CD14-positive monocyte (primary cell): ENCODE results near the gene TNFSF9. TPM values are rescaled to one million over a fixed set of nuclear protein-coding genes. Genes with fewer than 3 reads are reported as not detected.

Source experiments
- DNase-seq, 3 donors: peaks; one replicate each; pipeline ENCODE4 v3.0.0-alpha.2; 2011 to 2022
- H2AFZ ChIP-seq: 2 replicates; pipeline ENCODE4 v1.6.0; 2012; ENCODE audit warnings: mild to moderate bottlenecking, low read depth, low read length, inconsistent platforms; ENCODE audit not compliant: insufficient read depth, poor library complexity, severe bottlenecking
- H3K27ac ChIP-seq, 2 donors: 1 replicate in 1 of 2; 2 replicates in 1 of 2; pipeline ENCODE4 v1.5.1; 2012 to 2013; ENCODE audit warnings: low read length in 2 of 2, control low read depth in 1 of 2, inconsistent platforms in 1 of 2, low read depth in 1 of 2, mild to moderate bottlenecking in 1 of 2
- H3K27me3 ChIP-seq, 2 donors: one replicate each; pipeline versions ENCODE4 v1.6.0 to v1.6.1; 2011 to 2013; ENCODE audit warnings: low read length in 2 of 2; ENCODE audit not compliant: control insufficient read depth in 2 of 2, insufficient read depth in 2 of 2
- H3K36me3 ChIP-seq, 2 donors: replicated peaks in 1 of 2; 1 replicate in 1 of 2; 2 replicates in 1 of 2; pipeline versions ENCODE4 v1.5.1 to v1.6.1; 2012 to 2013; ENCODE audit warnings: low read length in 2 of 2, control low read depth in 1 of 2, inconsistent platforms in 1 of 2, mild to moderate bottlenecking in 1 of 2; ENCODE audit not compliant: insufficient read depth in 2 of 2, control insufficient read depth in 1 of 2
- H3K4me1 ChIP-seq, 2 donors: 1 replicate in 1 of 2; 2 replicates in 1 of 2; pipeline versions ENCODE4 v1.5.1 to v1.6.1; 2012 to 2013; ENCODE audit warnings: low read length in 2 of 2, control low read depth in 1 of 2, inconsistent platforms in 1 of 2, mild to moderate bottlenecking in 1 of 2, moderate library complexity in 1 of 2; ENCODE audit not compliant: insufficient read depth in 2 of 2, control insufficient read depth in 1 of 2
- H3K4me2 ChIP-seq: replicated peaks from 2 replicates; pipeline ENCODE3; 2012; ENCODE audit warnings: low read length, moderate library complexity, mild to moderate bottlenecking; ENCODE audit not compliant: poor library complexity, severe bottlenecking; ENCODE audit errors: extremely low read depth
- H3K4me3 ChIP-seq, 3 experiments: fragments of 200-600 bp in 1 of 3; sonication (generic) in 1 of 3; replicated peaks in 1 of 3; 1 replicate in 2 of 3; 2 replicates in 1 of 3; pipeline ENCODE4 v1.5.1; 2011 to 2013; ENCODE audit warnings: low read length in 3 of 3, mild to moderate bottlenecking in 3 of 3, control low read depth in 2 of 3, low read depth in 2 of 3, inconsistent platforms in 1 of 3, moderate library complexity in 1 of 3
- H3K79me2 ChIP-seq: 2 replicates; pipeline ENCODE4 v1.6.0; 2012; ENCODE audit warnings: mild to moderate bottlenecking, control low read depth, inconsistent platforms, low read length, moderate library complexity; ENCODE audit not compliant: insufficient read depth
- H3K9ac ChIP-seq: 2 replicates; pipeline ENCODE4 v1.6.0; 2017; ENCODE audit warnings: low read length, mild to moderate bottlenecking; ENCODE audit not compliant: insufficient read depth, poor library complexity, severe bottlenecking
- H3K9me3 ChIP-seq, 2 donors: replicated peaks in 1 of 2; 1 replicate in 1 of 2; 2 replicates in 1 of 2; pipeline versions ENCODE4 v1.5.1 to v1.6.1; 2012 to 2013; ENCODE audit warnings: low read length in 2 of 2, control low read depth in 1 of 2; ENCODE audit not compliant: control insufficient read depth in 1 of 2, insufficient read depth in 1 of 2
- H4K20me1 ChIP-seq: 2 replicates; pipeline ENCODE4 v1.6.0; 2012; ENCODE audit warnings: mild to moderate bottlenecking, low read length, control low read depth, moderate library complexity; ENCODE audit not compliant: insufficient read depth
- H3K27ac Mint-ChIP-seq, 7 donors: one replicate each; pipeline ENCODE4 v1.8.0; 2020; ENCODE audit warnings: mild to moderate bottlenecking in 7 of 7, mixed read lengths in 7 of 7, moderate library complexity in 6 of 7, inconsistent platforms in 2 of 7
- H3K27me3 Mint-ChIP-seq, 3 donors: one replicate each; pipeline ENCODE4 v1.8.0; 2021 to 2022; ENCODE audit warnings: low read depth in 3 of 3, mild to moderate bottlenecking in 3 of 3, mixed read lengths in 3 of 3, moderate library complexity in 3 of 3, inconsistent platforms in 1 of 3
- H3K36me3 Mint-ChIP-seq, 2 donors: one replicate each; pipeline ENCODE4 v1.8.0; 2020; ENCODE audit warnings: mixed read lengths in 2 of 2, inconsistent platforms in 1 of 2, mild to moderate bottlenecking in 1 of 2
- H3K4me1 Mint-ChIP-seq: one replicate; pipeline ENCODE4 v1.8.0; 2020; ENCODE audit warnings: mild to moderate bottlenecking, mixed read lengths
- H3K4me3 Mint-ChIP-seq, 2 donors: one replicate each; pipeline ENCODE4 v1.8.0; 2020; ENCODE audit warnings: mild to moderate bottlenecking in 2 of 2, mixed read lengths in 2 of 2, moderate library complexity in 1 of 2
- H3K9me3 Mint-ChIP-seq, 7 donors: one replicate each; pipeline ENCODE4 v1.8.0; 2020 to 2022; ENCODE audit warnings: mixed read lengths in 7 of 7, mild to moderate bottlenecking in 6 of 7, moderate library complexity in 6 of 7, inconsistent platforms in 2 of 7
- CTCF ChIP-seq: fragments of 200-600 bp; IDR thresholded peaks from one replicate; pipeline ENCODE4 v1.8.0; 2022; ENCODE audit warnings: antibody characterized with exemption, mild to moderate bottlenecking
- WGBS: methylation state at CpG from one replicate; pipeline ENCODE4 v1.1.5; 2013; ENCODE audit warnings: missing lambda C conversion rate; ENCODE audit not compliant: insufficient coverage; 5-methylcytosine and 5-hydroxymethylcytosine counted together
- intact Hi-C, 2 donors: fragments of 100-400 bp; cut with micrococcal nuclease; formaldehyde crosslinking; loops; one replicate each; pipeline versions ENCODE4 v1.15.0 to v1.15.1; 2023
- polyA plus RNA-seq, 3 donors: library from polyadenylated mRNA; depleted of rRNA in 1 of 3; unstranded in 2 of 3; stranded (reverse) in 1 of 3; fragments of 300-500 nt in 2 of 3; fragments of >200 nt in 1 of 3; fragmentation: Illumina TruSeq in 2 of 3; gene quantifications; 1 replicate in 2 of 3; 2 replicates in 1 of 3; pipeline ENCODE4 v1.2.3, GENCODE V29; 2012 to 2021

The TNFSF9 gene
- polyA plus RNA-seq, 3 donors: 3.7 to 4.9 (median 4.3) TPM

- no peak overlapping the region for H3K9ac ChIP-seq
- Mint-ChIP-seq H3K4me3 (peak overlapping the region; percentile 85 to 97), H3K27ac (peak overlapping the region in 1 of 7 donors; percentile 75), H3K27me3 (peaks cover 31 to 42% (median 36%) of the 10 kb centered on the region in 3 donors), H3K9me3 (peaks cover 0 to 15% (median 4%) of the 10 kb centered on the region in 7 donors), H3K4me1 (peaks cover 59% of the 10 kb centered on the region), H3K36me3 (peaks cover 0 to 4% of the 10 kb centered on the region in 2 donors)
- H3K4me2 ChIP-seq: peak overlapping the region; percentile 85
- H3K9me3 ChIP-seq: peaks cover 0 to 8% of the 10 kb centered on the region in 2 donors
- peaks cover 2 to 14% of the 10 kb centered on the region in 2 donors for H3K27me3 ChIP-seq
- no peak for TF ChIP-seq CTCF
- DNase-seq: no peak
- no peak overlapping the region for H3K27ac ChIP-seq
- no peaks in the 10 kb centered on the region for H3K79me2 ChIP-seq
- no peaks in the 10 kb centered on the region for H4K20me1 ChIP-seq
- intact Hi-C loops: loop anchor here (5.0 kb wide), 1 partner anchor 45 kb away; no protein-coding TSS in a partner anchor
- peak overlapping the region in 1 of 3 experiments; percentile 72 for H3K4me3 ChIP-seq
- H2AFZ ChIP-seq: no peak overlapping the region
- WGBS: 100% methylated on average over 1 of the region's 5 CpGs
- H3K36me3 ChIP-seq: no peaks in the 10 kb centered on the region
- peaks cover 59 to 66% of the 10 kb centered on the region in 2 donors for H3K4me1 ChIP-seq
These were observed 1.1 kb downstream of the TNFSF9 start for GRCh38 chr19:6531956-6532243.

- DNase-seq: peak; percentile 47 to 61 (median 56)
- H3K4me1 Mint-ChIP-seq: peaks cover 61% of the 10 kb centered on the region
- Histone ChIP-seq H4K20me1 (no peaks in the 10 kb centered on the region), H3K36me3 (no peaks in the 10 kb centered on the region), H3K4me3 (peak overlapping the region in 1 of 3 experiments; percentile 72), H3K79me2 (no peaks in the 10 kb centered on the region), H3K4me1 (peaks cover 59 to 66% of the 10 kb centered on the region in 2 donors), H3K27me3 (peaks cover 2 to 14% of the 10 kb centered on the region in 2 donors), H3K27ac (no peak overlapping the region), H3K9ac (no peak overlapping the region), H3K4me2 (peak overlapping the region; percentile 55), H2AFZ (no peak overlapping the region), H3K9me3 (peaks cover 0 to 8% of the 10 kb centered on the region in 2 donors)
- peaks cover 0 to 4% of the 10 kb centered on the region in 2 donors for H3K36me3 Mint-ChIP-seq
- peak overlapping the region; percentile 85 to 97 for H3K4me3 Mint-ChIP-seq
- WGBS: 33% methylated on average over 25 of the region's 31 CpGs
- TF ChIP-seq CTCF: no peak
- H3K9me3 Mint-ChIP-seq: peaks cover 0 to 15% (median 4%) of the 10 kb centered on the region in 7 donors
- peak overlapping the region in 3 of 7 donors; percentile 12 to 75 (median 24) for H3K27ac Mint-ChIP-seq
- peaks cover 33 to 42% (median 36%) of the 10 kb centered on the region in 3 donors for H3K27me3 Mint-ChIP-seq
- intact Hi-C loops: loop anchor here (5.0 kb wide), 1 partner anchor 45 kb away; no protein-coding TSS in a partner anchor
These were observed 1.6 kb downstream of the TNFSF9 start for GRCh38 chr19:6532244-6532999.
